Measurements from ENCODE around the gene IPO9.

IPO9 gene

GRCh38 chr1:201842472-201843027, 13.6 kb downstream of the IPO9 start:
- peak; percentile 37 for DNase-seq (ENCODE audit: low read depth)
- H3K4me3 ChIP-seq (ENCODE audit: low read depth, low read length) = no peak overlapping the region
- TF ChIP-seq POLR2A (IDR thresholded peaks at IDR 0.05; ENCODE audit: extremely low read depth, insufficient read length) = no peak
- no peak for TF ChIP-seq MYC (IDR thresholded peaks at IDR 0.05; ENCODE audit: low read depth, low read length)
- no peak for TF ChIP-seq CTCF (IDR thresholded peaks at IDR 0.05; ENCODE audit: low read depth, low read length)
- TF ChIP-seq MAX (IDR thresholded peaks at IDR 0.05; ENCODE audit: low read depth, low read length) = no peak

GRCh38 chr1:201845331-201846083, 16.6 kb downstream of the IPO9 start:
- DNase-seq (ENCODE audit: low read depth) = no peak
- H3K4me3 ChIP-seq (ENCODE audit: low read depth, low read length) = no peak overlapping the region
- TF ChIP-seq POLR2A (IDR thresholded peaks at IDR 0.05; ENCODE audit: extremely low read depth, insufficient read length) (no peak), MAX (IDR thresholded peaks at IDR 0.05; ENCODE audit: low read depth, low read length) (no peak), MYC (IDR thresholded peaks at IDR 0.05; ENCODE audit: low read depth, low read length) (no peak), CTCF (IDR thresholded peaks at IDR 0.05; ENCODE audit: low read depth, low read length) (no peak)

DNA sequence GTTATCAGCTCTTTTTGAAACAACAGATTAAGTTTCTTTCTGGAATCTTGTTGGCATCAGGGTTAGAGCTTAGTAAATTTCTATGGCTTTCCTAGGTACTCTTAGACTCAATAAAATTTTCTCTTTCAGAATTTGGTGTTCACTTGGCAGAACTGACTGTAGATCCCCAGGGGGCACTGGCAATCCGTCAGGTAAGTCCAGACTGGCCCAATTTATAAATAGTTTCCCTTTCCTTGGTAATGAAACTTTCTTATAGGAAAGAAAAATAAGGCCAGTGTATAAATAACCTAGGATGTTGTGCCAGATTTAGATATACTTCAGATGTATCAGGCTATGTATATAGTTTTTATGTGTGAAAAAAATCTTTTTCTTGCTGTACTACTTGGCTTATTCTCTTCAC, 18.2 kb downstream of the IPO9 start:
- no peak for DNase-seq (ENCODE audit: low read depth)
- H3K4me3 ChIP-seq (ENCODE audit: low read depth, low read length) = no peak overlapping the region
- no peak for TF ChIP-seq MAX (IDR thresholded peaks at IDR 0.05; ENCODE audit: low read depth, low read length)
- TF ChIP-seq POLR2A (IDR thresholded peaks at IDR 0.05; ENCODE audit: extremely low read depth, insufficient read length) = no peak
- TF ChIP-seq MYC (IDR thresholded peaks at IDR 0.05; ENCODE audit: low read depth, low read length) = no peak
- TF ChIP-seq CTCF (IDR thresholded peaks at IDR 0.05; ENCODE audit: low read depth, low read length) = no peak

- DNase-seq (ENCODE audit: low read depth) = no peak
- TF ChIP-seq POLR2A (IDR thresholded peaks at IDR 0.05; ENCODE audit: extremely low read depth, insufficient read length) (no peak), MYC (IDR thresholded peaks at IDR 0.05; ENCODE audit: low read depth, low read length) (no peak), MAX (IDR thresholded peaks at IDR 0.05; ENCODE audit: low read depth, low read length) (no peak)
- H3K4me3 ChIP-seq (ENCODE audit: low read depth, low read length) = no peak overlapping the region
These were observed 19.3 kb downstream of the IPO9 start for GRCh38 chr1:201848230-201848629.

GRCh38 chr1:201849372-201850052, 20.6 kb downstream of the IPO9 start:
- H3K4me3 ChIP-seq (ENCODE audit: low read depth, low read length) = no peak overlapping the region
- no peak for DNase-seq (ENCODE audit: low read depth)

More at GRCh38 chr1:201849372-201850052, 20.6 kb downstream of the IPO9 start:
- TF ChIP-seq POLR2A (IDR thresholded peaks at IDR 0.05; ENCODE audit: extremely low read depth, insufficient read length) (no peak), CTCF (IDR thresholded peaks at IDR 0.05; ENCODE audit: low read depth, low read length) (no peak), MYC (IDR thresholded peaks at IDR 0.05; ENCODE audit: low read depth, low read length) (no peak), MAX (IDR thresholded peaks at IDR 0.05; ENCODE audit: low read depth, low read length) (no peak)
